ENCODE data around the gene TPTE.

GRCh38 chr21:10616535-10616934, 95.2 kb downstream of the TPTE start:
- TF ChIP-seq, protein P1, sequence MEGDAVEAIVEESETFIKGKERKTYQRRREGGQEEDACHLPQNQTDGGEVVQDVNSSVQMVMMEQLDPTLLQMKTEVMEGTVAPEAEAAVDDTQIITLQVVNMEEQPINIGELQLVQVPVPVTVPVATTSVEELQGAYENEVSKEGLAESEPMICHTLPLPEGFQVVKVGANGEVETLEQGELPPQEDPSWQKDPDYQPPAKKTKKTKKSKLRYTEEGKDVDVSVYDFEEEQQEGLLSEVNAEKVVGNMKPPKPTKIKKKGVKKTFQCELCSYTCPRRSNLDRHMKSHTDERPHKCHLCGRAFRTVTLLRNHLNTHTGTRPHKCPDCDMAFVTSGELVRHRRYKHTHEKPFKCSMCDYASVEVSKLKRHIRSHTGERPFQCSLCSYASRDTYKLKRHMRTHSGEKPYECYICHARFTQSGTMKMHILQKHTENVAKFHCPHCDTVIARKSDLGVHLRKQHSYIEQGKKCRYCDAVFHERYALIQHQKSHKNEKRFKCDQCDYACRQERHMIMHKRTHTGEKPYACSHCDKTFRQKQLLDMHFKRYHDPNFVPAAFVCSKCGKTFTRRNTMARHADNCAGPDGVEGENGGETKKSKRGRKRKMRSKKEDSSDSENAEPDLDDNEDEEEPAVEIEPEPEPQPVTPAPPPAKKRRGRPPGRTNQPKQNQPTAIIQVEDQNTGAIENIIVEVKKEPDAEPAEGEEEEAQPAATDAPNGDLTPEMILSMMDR (IDR thresholded peaks at IDR 0.05), result no peak
- TF ChIP-seq POLR2A (IDR thresholded peaks at IDR 0.05), result no peak
